Activated naive CD8-positive, alpha-beta T cell (primary cell): Measurements from ENCODE around the gene MIOX.

Source experiments
- H3K27ac Mint-ChIP-seq: one replicate; pipeline ENCODE4 v1.8.0; 2021; ENCODE audit warnings: mixed read lengths
- H3K27me3 Mint-ChIP-seq: one replicate; pipeline ENCODE4 v1.8.0; 2021; ENCODE audit warnings: mixed read lengths
- H3K36me3 Mint-ChIP-seq: one replicate; pipeline ENCODE4 v1.8.0; 2021; ENCODE audit warnings: mixed read lengths
- H3K4me1 Mint-ChIP-seq: one replicate; pipeline ENCODE4 v1.8.0; 2021; ENCODE audit warnings: low read depth, mixed read lengths
- H3K4me3 Mint-ChIP-seq: one replicate; pipeline ENCODE4 v1.8.0; 2021; ENCODE audit warnings: mild to moderate bottlenecking, mixed read lengths
- H3K9me3 Mint-ChIP-seq: one replicate; pipeline ENCODE4 v1.8.0; 2021; ENCODE audit warnings: low read depth, mixed read lengths

The MIOX gene

GRCh38 chr22:50464451-50464850 is 22.2 kb upstream of the MIOX start:
- H3K9me3 Mint-ChIP-seq, result no peaks in the 10 kb centered on the region
- no peaks in the 10 kb centered on the region for H3K27me3 Mint-ChIP-seq
- H3K4me1 Mint-ChIP-seq, result peaks cover 26% of the 10 kb centered on the region
- peaks cover 4% of the 10 kb centered on the region for H3K36me3 Mint-ChIP-seq
- no peak overlapping the region for H3K27ac Mint-ChIP-seq
- no peak overlapping the region for H3K4me3 Mint-ChIP-seq

- Mint-ChIP-seq H3K4me3 (no peak overlapping the region), H3K9me3 (no peaks in the 10 kb centered on the region), H3K27me3 (no peaks in the 10 kb centered on the region), H3K4me1 (peaks cover 31% of the 10 kb centered on the region), H3K27ac (no peak overlapping the region), H3K36me3 (peaks cover 4% of the 10 kb centered on the region)
Observed at GRCh38 chr22:50465066-50465930, 21.4 kb upstream of the MIOX start.

- no peak overlapping the region for H3K27ac Mint-ChIP-seq
- peaks cover 4% of the 10 kb centered on the region for H3K36me3 Mint-ChIP-seq
- peak overlapping the region; percentile 44 for H3K4me3 Mint-ChIP-seq
- H3K4me1 Mint-ChIP-seq, result peaks cover 50% of the 10 kb centered on the region
- H3K9me3 Mint-ChIP-seq, result no peaks in the 10 kb centered on the region
- H3K27me3 Mint-ChIP-seq, result no peaks in the 10 kb centered on the region
Observed at GRCh38 chr22:50467341-50467740, 19.3 kb upstream of the MIOX start.

- H3K27ac Mint-ChIP-seq, result no peak overlapping the region
- H3K4me3 Mint-ChIP-seq, result peak overlapping the region; percentile 77
- H3K36me3 Mint-ChIP-seq, result peaks cover 4% of the 10 kb centered on the region
- H3K4me1 Mint-ChIP-seq, result peaks cover 55% of the 10 kb centered on the region
- H3K27me3 Mint-ChIP-seq, result no peaks in the 10 kb centered on the region
- no peaks in the 10 kb centered on the region for H3K9me3 Mint-ChIP-seq
Observed at GRCh38 chr22:50467773-50468440, 18.8 kb upstream of the MIOX start.

GRCh38 chr22:50468626-50469025 is 18.0 kb upstream of the MIOX start:
- H3K9me3 Mint-ChIP-seq, result no peaks in the 10 kb centered on the region

GRCh38 chr22:50469377-50470305 is 17.0 kb upstream of the MIOX start:
- Mint-ChIP-seq H3K27ac (peak overlapping the region; percentile 95), H3K36me3 (peaks cover 4% of the 10 kb centered on the region), H3K4me1 (peaks cover 68% of the 10 kb centered on the region), H3K9me3 (no peaks in the 10 kb centered on the region), H3K27me3 (no peaks in the 10 kb centered on the region), H3K4me3 (peak overlapping the region; percentile 77)

More at GRCh38 chr22:50468626-50469025, 18.0 kb upstream of the MIOX start:
- Mint-ChIP-seq H3K4me1 (peaks cover 62% of the 10 kb centered on the region), H3K36me3 (peaks cover 4% of the 10 kb centered on the region), H3K27me3 (no peaks in the 10 kb centered on the region), H3K4me3 (peak overlapping the region; percentile 77), H3K27ac (peak overlapping the region; percentile 95)

- Mint-ChIP-seq H3K36me3 (peaks cover 4% of the 10 kb centered on the region), H3K4me3 (peak overlapping the region; percentile 77), H3K27ac (peak overlapping the region; percentile 95), H3K27me3 (no peaks in the 10 kb centered on the region), H3K9me3 (no peaks in the 10 kb centered on the region), H3K4me1 (peaks cover 70% of the 10 kb centered on the region)
Observed at GRCh38 chr22:50470491-50470890, 16.2 kb upstream of the MIOX start.

GRCh38 chr22:50471197-50471847 is 15.3 kb upstream of the MIOX start:
- no peaks in the 10 kb centered on the region for H3K9me3 Mint-ChIP-seq
- no peaks in the 10 kb centered on the region for H3K27me3 Mint-ChIP-seq
- peak overlapping the region; percentile 77 for H3K4me3 Mint-ChIP-seq
- H3K4me1 Mint-ChIP-seq, result peaks cover 70% of the 10 kb centered on the region
- peaks cover 4% of the 10 kb centered on the region for H3K36me3 Mint-ChIP-seq
- H3K27ac Mint-ChIP-seq, result peak overlapping the region; percentile 95

GRCh38 chr22:50471962-50472361 is 14.7 kb upstream of the MIOX start:
- Mint-ChIP-seq H3K4me3 (peak overlapping the region; percentile 77), H3K27ac (peak overlapping the region; percentile 95), H3K36me3 (peaks cover under 1% of the 10 kb centered on the region), H3K9me3 (no peaks in the 10 kb centered on the region), H3K27me3 (no peaks in the 10 kb centered on the region), H3K4me1 (peaks cover 63% of the 10 kb centered on the region)

GRCh38 chr22:50473088-50473487 is 13.6 kb upstream of the MIOX start:
- Mint-ChIP-seq H3K36me3 (no peaks in the 10 kb centered on the region), H3K4me3 (peak overlapping the region; percentile 93), H3K4me1 (peaks cover 57% of the 10 kb centered on the region), H3K27ac (peak overlapping the region; percentile 95), H3K9me3 (no peaks in the 10 kb centered on the region), H3K27me3 (no peaks in the 10 kb centered on the region)

GRCh38 chr22:50473855-50474671 is 12.6 kb upstream of the MIOX start:
- Mint-ChIP-seq H3K4me1 (peaks cover 48% of the 10 kb centered on the region), H3K27ac (peak overlapping the region; percentile 95), H3K4me3 (peak overlapping the region; percentile 93), H3K36me3 (no peaks in the 10 kb centered on the region), H3K27me3 (no peaks in the 10 kb centered on the region), H3K9me3 (no peaks in the 10 kb centered on the region)

- no peaks in the 10 kb centered on the region for H3K27me3 Mint-ChIP-seq
- peaks cover 45% of the 10 kb centered on the region for H3K4me1 Mint-ChIP-seq
- peak within 1 kb of the TSS; percentile 93 for H3K4me3 Mint-ChIP-seq
- no peaks in the 10 kb centered on the region for H3K36me3 Mint-ChIP-seq
- H3K9me3 Mint-ChIP-seq, result no peaks in the 10 kb centered on the region
- peak within 1 kb of the TSS; percentile 95 for H3K27ac Mint-ChIP-seq
Observed at GRCh38 chr22:50474710-50475651, 11.7 kb upstream of the MIOX start, which contains the start of gene SBF1. Gene SBF1 (minus strand): TSS chr22:50475035. CDS start chr22:50474840, 195 bp downstream.

GRCh38 chr22:50475652-50476002 is 11.0 kb upstream of the MIOX start:
- no peaks in the 10 kb centered on the region for H3K36me3 Mint-ChIP-seq
- H3K4me3 Mint-ChIP-seq, result peak overlapping the region; percentile 73
- peak overlapping the region; percentile 54 for H3K27ac Mint-ChIP-seq

More at GRCh38 chr22:50475652-50476002, 11.0 kb upstream of the MIOX start:
- peaks cover 42% of the 10 kb centered on the region for H3K4me1 Mint-ChIP-seq
- H3K27me3 Mint-ChIP-seq, result no peaks in the 10 kb centered on the region
- H3K9me3 Mint-ChIP-seq, result no peaks in the 10 kb centered on the region
